Kasumi-1 (cell line): ENCODE data around the gene PROX2.
A peak's percentile ranks its signal among the peaks of the same experiment; 100 is the strongest.

Experiments
- DNase-seq, 2 experiments: peaks; one replicate each; lab custom pipeline; 2025; lab: John Stamatoyannopoulos, UW

Gene PROX2, protein sequence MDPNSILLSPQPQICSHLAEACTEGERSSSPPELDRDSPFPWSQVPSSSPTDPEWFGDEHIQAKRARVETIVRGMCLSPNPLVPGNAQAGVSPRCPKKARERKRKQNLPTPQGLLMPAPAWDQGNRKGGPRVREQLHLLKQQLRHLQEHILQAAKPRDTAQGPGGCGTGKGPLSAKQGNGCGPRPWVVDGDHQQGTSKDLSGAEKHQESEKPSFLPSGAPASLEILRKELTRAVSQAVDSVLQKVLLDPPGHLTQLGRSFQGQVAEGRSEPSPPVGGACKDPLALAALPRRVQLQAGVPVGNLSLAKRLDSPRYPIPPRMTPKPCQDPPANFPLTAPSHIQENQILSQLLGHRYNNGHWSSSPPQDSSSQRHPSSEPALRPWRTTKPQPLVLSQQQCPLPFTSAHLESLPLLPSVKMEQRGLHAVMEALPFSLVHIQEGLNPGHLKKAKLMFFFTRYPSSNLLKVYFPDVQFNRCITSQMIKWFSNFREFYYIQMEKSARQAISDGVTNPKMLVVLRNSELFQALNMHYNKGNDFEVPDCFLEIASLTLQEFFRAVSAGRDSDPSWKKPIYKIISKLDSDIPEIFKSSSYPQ

DNA sequence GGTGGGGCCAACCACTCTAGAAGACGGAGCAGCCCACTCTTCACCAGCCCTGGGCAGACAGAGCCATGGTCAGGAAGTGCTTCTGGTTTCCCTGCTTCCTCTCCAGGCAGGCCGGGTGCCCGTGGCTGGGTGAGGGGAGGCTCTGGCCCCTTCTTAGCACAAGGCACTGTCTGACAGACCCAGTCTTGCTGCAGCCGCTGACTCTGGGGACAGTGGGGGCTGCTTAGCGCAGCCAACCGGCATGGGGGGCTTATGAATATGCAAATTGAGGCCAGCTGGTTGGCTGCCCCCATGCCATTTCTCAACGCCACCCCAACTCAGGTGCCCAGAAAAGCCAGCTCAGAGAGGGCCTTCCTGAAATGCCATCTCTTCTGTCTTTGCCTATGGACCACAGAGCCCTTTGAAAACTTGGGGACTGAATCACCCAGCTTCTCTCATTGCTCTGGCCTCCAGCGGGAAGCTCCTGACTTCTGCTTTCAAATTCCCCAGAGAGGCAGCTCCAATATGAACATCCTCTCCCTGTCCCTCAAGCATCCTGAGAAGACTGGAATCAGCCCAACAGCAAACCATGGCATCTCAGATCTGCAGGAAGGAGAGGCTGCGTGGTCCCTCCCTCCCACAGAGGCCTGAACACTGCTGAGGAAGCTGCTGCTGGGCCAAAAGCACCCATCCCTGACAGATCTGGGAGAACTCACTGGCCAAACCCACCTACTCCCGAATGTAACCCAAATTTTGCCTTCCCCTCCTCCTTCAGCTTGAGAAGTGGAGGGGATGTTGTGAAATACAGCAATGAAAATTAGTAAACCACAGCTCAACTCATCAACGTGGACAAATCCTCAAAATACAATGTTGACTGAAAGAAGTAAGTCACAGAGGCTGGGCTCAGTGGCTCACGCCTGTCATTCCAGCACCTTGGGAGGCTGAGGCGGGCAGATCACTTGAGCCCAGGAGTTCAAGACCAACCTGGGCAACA is at the start of gene PROX2:
Gene PROX2 (minus strand): TSS at position 205 of the 973 bp plus-strand sequence. CDS start 12,311 bp downstream, outside the sequence.
- peak; percentile 63 to 77 for DNase-seq

DNA sequence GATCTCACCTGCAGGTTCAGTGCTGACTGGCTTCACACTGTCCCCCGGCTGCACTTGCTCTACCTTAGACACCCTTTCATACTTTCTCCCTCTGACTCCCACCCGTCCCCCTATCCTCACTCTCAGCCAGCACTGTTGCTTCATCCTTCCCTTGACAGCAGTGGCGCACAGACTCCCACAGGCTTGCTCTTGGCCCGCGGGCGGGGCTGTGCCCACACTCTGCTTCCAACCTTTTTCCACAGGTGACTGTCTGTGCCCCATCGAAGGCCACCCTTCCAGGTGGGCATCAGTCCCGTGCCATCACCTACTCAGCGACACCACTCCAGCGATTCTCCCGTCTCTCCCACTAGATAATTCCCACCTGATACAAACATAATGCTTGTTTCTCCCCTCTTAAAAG is 48.1 kb upstream of the PROX2 start:
- DNase-seq: no peak

DNA sequence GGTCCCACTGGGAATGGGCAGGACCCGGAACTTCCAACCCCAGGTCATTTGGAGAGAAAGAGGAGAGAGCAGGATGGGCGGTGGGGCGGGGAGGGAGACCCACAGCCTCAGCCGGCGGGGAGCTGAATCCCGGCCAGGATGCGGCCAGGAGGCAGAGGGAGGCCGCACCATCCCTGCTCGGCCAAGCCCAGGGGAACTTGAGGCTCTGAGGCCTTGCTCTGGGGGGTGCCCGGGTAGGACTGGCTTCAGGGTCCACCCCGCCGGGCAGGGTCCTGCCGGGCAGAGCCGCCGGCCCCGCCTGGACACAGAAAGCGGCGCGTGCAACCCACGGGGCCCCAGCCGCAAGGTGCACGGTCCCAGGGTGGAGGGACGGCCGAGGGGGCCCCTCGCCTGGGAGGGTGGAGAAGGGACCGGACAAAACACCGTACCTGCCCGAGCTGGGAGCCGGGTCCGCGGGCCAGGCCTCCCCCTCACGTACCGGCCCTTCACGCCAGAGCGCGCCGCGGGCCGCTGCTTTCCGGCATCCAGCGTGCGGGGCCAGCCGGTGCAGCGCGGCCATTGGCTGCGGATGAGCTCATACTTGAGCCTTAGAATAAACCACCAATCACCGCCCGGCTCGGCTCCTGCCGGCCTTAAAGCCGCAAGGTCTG is 46.9 kb upstream of the PROX2 start, which contains the start of gene RPS6KL1:
Gene RPS6KL1 (minus strand): TSS at position 509 of the 650 bp plus-strand sequence. CDS start 1,719 bp downstream, outside the sequence.
- DNase-seq: peak; percentile 73 to 85

DNA sequence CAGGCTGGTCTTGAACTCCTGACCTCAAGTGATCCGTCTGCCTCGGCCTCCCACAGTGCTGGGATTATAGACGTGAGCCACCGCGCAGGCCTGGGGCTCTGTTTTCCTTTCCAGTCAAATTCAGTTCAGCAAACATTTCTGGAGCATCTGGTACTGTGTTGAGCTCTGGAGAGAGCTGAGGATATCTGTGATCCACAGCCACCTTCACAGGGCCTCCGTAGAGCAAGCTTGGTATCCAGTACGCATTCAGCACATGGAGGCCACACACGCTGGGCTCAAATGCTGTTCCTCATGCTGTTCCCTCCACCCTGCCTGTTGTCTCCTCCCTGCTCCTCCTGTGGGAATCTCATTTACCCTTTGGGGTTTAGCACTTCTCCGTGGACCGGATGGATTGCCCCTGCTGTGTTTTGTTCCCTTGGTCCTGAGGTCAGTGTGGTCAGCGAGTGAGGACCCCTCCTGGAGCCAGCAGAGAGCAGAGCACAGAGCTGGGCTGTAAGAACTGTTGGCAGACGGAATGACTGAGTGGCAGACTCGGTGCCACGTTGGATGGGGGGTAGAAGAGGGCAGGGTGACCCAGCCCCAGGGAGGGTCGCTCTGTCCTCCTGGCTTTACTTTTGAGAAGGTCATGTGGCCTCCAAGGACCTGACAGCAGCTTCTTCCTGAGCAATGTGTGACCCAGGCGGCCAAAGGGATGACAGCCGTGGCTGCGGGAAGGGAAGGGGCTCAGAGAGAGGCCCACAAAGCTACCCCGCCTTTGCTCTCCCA is 46.2 kb upstream of the PROX2 start:
- no peak for DNase-seq

DNA sequence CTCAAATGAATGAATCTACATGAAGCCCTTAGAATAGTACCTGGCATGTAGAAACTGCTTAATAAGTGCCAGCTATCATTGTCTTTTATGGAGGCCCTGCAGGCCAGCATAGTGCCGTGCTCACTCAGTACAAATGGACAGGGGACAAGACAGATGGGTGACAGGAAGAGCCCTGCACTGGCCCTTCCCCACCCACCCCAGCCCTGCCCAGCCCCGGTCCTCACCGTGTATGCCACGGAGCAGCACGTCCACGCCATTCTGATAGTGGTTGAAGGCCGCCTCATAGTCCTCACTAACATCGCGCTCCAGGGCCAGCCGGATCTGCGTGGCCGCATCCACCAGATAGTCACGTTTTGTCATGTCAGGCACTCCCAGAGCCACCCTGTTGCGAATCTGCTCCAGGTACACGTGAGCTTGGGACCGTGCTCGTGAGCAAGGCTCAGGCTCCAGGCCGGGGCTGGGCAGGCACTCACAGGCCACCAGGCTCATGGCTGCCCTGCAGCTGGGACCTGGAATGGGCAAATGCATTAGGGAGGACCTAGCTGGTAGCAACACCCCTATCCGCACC is 45.2 kb upstream of the PROX2 start:
- DNase-seq: no peak

DNA sequence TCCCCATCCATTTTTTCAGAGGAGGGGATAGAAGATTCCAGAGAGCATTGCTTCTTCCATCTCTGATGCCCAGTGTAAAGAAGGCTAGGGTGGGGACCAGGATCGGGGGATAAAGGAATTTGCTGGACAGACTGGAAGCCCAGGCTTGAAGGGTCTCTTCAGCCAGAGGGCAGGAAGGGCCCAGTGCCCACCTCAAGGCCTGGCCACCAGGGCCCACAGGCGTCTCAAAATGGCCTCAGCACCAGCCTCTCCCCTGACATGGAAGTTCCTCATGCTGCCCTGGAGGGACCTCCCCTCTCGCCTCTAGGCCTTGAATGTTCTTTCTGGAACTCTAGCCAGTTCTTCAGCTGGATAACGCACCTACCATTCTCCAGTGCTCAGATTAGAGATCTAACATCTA is 44.3 kb upstream of the PROX2 start:
- no peak for DNase-seq

DNA sequence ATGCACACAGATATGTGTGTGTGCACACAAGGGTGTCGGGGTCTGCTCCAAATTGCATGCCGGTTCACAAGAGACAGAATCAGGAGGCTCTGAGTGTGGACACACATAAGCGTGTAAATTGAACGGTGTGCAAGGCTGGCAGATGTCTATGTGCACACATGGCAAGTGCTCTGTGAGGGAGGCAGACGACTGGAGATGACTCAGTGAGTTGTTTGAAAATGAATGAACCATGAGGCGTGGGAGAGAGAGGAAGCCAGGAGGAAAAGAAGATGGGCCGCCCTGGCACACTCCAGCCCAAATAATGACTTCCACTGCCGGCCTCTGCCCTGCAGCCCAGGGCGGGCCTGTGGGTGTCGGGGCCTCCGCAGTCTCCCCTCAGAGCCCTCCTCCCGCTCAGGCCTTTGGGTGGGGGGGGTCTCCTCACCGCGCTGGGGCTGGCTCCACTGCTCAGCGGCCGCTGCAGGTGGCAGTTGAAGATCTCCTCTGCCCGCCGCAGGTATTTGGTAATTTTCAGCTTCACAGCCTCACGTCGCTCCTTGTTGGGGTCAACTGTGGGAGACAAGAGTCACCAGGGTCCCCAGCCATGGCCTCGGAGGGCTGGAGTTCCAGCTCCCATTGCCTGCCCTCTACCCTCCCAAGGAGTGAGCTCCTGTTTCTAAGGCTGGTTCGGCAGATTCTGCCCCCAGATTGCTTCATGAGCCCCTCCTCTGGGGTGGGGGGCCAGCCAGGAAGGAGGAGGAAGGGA is 43.6 kb upstream of the PROX2 start:
- no peak for DNase-seq

DNA sequence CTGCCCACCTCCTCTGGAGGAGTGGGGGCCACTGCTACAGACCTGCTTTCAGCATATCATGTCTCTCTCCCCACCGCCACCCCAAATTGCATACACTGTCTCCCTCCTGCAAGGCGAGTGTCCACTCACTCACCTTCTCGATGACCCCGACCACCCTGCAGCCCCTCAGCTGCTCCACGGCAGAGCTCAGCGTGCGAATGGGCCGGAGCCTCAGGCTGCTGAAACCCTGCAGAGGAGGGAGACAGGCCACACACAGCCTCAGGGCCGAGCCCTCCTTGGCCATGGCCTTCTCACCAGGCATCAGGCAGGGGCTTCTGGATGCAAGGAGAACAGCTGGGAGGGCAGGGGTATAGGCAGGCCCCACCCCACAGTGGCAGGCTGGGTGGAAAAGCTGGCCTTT is 42.4 kb upstream of the PROX2 start:
- DNase-seq: no peak

DNA sequence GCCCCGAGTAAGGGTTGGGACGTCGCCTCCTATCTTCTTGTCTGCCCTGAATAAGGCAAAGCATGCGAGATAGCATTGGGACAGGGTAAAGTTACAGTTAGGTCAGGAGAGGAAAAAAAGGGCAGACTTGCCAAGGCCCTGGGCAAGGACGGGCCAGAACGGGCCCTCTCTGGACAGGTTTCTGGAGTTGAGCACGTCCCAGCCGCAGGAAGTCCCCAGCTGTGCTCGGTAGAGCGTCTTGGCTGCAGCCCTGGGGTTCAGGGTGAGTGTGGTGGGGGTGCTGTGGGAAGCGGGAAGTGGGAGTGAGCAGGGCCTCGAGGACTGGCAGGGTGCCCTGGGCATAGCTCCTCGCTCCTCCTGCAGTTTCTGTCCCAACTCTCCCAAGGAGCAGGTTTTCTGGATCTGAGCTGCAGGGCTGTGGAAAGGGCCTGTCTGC is 41.7 kb upstream of the PROX2 start:
- DNase-seq: no peak

DNA sequence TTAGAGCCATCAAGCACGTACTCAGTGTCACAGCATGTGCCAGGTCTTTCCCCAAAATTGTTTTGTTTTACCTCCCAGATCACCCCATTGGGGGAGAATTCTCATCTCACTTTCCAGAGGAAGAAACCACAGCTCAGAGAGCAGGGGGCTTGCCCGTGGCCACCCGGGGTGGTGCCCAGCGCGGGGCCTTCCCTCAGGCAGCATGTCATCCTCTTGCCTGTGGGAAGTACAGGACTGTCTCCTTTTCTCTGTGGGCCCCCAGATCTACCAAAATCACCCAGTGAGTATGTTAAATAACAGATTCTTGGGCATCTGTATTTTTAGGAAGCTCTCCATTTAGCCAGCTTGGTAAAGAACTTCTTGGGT is 41.2 kb upstream of the PROX2 start:
- no peak for DNase-seq

DNA sequence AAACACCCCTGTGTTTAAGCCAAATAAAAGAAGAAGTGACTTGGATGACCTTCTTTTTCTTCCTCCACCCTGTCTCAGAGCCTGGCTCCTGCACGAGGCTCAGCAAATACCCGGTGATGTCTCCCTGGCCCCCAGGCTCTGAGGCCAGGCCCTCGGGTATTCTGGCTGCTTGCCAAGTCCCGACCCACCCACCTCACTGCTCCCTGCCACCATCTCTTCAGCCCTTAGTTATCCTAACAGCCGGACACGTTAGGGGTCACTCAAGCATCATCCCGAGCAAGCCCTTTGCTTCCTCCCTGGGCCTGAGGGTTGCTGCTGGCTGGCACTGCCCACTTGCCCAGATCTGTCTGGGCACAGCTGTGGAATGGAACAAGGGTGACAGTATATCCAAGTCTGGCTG is 39.9 kb upstream of the PROX2 start:
- DNase-seq: no peak

DNA sequence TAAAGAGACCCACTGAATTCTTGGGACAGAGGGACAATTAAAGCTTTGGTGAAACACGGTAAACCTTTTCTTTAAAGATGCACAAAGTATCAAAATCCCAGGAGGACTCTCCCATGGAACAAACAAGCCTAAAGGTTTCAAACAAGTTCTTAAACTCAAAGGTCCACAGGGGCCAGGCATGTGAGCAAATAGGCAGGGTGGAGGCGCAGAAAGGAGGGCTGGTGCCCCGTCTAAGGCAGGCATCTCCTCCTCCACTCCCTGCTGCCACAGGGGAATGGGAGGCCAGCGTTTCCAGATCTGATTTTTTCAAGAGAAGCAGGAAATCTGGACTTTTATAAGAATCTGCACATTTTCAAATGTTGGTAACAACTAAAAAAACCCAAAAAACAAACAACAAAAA is 39.5 kb upstream of the PROX2 start:
- DNase-seq: no peak

DNA sequence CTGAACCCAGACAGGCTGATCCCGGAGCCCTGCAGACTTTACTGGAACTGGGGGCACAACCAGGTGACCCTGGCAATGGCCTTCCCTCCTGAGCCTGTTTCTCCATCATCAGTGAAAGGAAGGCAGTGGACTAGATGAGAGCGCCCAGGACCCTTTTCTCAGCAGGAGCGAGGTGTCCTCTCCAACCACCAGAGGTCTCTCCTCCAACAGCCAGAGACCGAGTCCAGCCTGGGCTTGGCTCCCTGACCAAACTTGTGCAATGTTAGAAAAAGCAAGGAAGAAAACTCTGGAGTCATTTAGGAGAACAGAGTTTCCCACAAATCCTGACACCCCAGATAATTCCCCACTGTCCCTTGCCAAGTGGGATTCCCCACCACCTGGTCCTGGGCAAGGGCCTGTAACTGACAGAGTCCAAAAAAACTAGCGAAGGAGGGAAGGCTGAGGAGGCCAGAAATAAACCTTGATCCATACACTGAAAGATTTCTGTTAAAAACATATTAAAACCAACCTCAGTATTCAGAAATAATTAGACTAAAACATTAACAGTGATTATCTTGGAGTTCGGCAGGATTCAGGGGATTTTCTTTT is 38.1 kb upstream of the PROX2 start:
- DNase-seq: peak; percentile 48 to 56

DNA sequence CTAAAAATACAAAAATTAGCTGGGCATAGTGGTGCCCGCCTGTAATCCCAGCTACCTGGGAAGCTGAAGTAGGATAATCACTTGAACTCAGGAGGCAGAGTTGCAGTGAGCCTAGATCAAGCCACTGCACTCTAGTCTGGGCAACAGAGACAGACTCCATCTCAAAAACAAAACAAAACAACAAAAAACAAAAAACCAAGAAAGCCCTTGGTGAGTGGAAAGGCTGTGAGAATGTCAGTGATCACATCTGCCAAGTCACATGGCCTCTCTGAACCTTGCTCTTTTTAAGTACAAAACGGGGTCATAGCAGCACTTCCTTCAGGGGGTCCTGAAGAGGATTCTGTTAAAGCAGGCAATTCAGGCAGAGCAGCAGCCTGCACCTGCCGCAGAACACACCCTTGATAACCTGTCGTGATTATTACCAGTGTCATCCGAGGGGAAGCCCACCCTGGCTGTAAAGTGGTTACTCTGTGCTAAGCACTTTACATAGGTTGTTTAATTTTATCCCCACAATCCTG is 37.5 kb upstream of the PROX2 start:
- DNase-seq: no peak

DNA sequence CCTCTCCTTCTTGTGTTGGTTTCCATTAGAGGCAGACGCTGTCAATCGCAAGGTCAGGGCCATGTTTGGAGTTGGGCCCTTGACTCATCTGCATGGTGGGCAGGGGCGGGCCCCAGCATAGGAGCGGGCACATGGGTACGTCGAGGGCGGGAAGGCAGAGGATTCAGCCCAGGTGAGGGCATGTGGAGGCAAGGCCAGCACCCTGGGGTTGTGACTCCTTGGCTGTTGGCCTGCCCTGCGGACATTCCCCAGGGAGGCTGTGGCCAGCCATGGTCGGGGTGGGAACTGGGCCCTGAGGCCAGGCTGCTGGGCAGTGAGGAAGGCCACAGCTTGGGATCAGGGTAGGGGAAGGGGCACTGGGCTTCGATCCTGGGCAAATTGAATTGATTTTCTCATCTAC is 36.9 kb upstream of the PROX2 start:
- DNase-seq: no peak

DNA sequence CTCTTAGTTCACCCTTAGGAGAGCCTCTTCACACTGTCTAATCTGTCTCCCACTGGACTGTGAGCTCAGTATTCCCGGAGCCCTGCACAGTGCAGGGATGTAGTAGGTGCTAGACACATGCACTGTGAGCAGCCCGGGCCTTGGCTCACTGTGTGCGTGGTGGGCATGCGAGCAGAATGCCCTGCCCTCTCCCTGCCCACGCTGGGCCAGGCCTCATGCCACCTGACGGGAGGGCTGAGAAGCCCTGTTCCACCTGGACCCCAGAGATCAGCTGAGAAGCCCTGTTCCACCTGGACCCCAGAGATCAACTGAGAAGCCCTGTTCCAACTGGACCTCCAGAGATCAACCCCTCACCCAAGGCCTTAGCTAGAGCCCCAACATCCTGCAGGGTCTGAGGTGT is 36.2 kb upstream of the PROX2 start:
- no peak for DNase-seq

DNA sequence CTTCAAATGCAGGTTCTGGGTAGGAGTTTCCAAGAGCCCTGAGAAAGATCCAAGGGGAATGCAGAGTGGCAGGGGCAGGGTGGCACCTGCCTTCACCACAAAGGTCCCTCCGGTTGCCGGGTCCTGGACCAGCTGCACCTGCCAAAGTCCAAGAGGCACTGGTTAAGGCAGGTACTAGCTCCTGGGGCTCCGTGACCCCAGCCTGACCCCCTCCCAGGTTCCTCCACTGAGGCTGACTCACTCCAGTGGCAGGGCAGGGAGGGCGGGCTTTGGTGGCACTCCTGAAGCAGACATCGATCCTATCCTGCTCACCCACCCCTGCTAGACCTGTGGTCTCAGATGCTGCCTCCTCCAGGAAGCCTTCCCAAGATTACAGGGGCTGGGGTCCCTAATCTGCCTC is 35.8 kb upstream of the PROX2 start:
- DNase-seq: no peak

DNA sequence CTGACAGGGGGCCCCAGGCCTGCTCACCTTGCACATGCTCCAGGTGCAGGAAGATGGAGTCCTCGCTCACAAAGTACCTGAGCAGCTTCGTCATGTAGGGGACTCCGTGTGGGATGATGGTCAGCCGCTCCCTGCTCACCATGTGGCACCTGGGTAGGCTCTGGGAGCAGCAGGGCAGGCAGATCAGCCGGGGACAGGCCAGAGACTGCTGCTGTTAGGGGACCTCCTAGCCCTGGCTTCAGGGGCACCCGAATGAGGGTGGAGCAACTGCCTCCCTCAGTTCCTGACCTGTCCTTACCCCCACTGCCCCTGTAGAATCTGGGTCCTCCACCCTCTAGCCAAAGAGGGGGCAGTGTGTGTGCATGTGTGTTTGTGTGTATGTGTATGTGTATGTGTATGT is 35.3 kb upstream of the PROX2 start:
- no peak for DNase-seq

DNA sequence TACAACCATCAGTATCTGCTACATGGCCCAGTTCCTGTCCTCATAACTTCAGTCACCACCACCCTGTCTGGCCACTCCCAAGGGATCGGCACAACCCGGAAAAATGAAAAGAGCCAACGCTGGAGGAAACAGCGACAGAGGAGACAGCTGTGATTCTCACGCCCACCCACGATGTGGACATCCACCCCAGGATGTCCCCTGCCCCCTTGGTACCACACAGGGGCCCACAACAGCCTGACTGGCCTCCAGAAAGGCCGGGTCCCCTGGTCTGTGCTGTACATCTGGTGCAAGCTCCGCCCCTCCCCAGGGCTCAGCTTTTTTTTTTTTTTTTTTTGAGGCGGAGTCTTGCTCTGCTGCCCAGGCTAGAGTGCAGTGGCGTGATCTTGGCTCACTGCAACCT is 34.6 kb upstream of the PROX2 start:
- no peak for DNase-seq
